ENCODE data around the gene DDA1. TPM values are rescaled to one million over a fixed set of nuclear protein-coding genes. Genes with fewer than 3 reads are reported as not detected.

The DDA1 gene
- total RNA-seq, 1 donor from 2014 or later, result 123 TPM

- TF ChIP-seq CTCF (IDR thresholded peaks at IDR 0.05; ENCODE audit: insufficient read depth, low read depth, low read length), result no peak
- no peak for TF ChIP-seq EZH2 (IDR thresholded peaks at IDR 0.05; ENCODE audit: insufficient read depth, low read length)
- Histone ChIP-seq H4K20me1 (ENCODE audit: insufficient read depth, low read length) (no peaks in the 10 kb centered on the region), H3K36me3 (ENCODE audit: insufficient read depth, low read length) (no peaks in the 10 kb centered on the region), H2AFZ (ENCODE audit: low read depth, low read length) (no peak overlapping the region), H3K4me1 (ENCODE audit: insufficient read depth, low read length) (peaks cover 5% of the 10 kb centered on the region), H3K9me3 (ENCODE audit: insufficient read depth, low read depth, low read length) (no peaks in the 10 kb centered on the region), H3K79me2 (ENCODE audit: insufficient read depth, low read length) (no peaks in the 10 kb centered on the region), H3K4me3 (ENCODE audit: insufficient read depth, low read depth, low read length) (no peak overlapping the region), H3K4me2 (ENCODE audit: low read length) (no peak overlapping the region), H3K27ac (ENCODE audit: low read depth, low read length) (no peak overlapping the region), H3K27me3 (ENCODE audit: insufficient read depth, low read length) (no peaks in the 10 kb centered on the region), H3K9ac (ENCODE audit: low read length) (no peak overlapping the region)
- Mint-ChIP-seq H3K4me3 (ENCODE audit: unreplicated experiment) (no peak overlapping the region), H3K9me3 (ENCODE audit: unreplicated experiment) (peaks cover 1% of the 10 kb centered on the region), H3K27ac (ENCODE audit: unreplicated experiment) (peak overlapping the region; percentile 62), H3K36me3 (ENCODE audit: low read depth, unreplicated experiment) (peaks cover 5% of the 10 kb centered on the region), H3K4me1 (ENCODE audit: low read depth, unreplicated experiment) (peaks cover 2% of the 10 kb centered on the region), H3K27me3 (ENCODE audit: low read depth, unreplicated experiment) (no peaks in the 10 kb centered on the region)
- FAIRE-seq (no peak), DNase-seq (ENCODE audit: low read depth) (peak; percentile 31)
Observed at GRCh38 chr19:17296273-17296672, 13.1 kb upstream of the DDA1 start.

GRCh38 chr19:17296976-17297375 is 12.4 kb upstream of the DDA1 start:
- Mint-ChIP-seq H3K9me3 (ENCODE audit: unreplicated experiment) (peaks cover 1% of the 10 kb centered on the region), H3K4me3 (ENCODE audit: unreplicated experiment) (peak overlapping the region; percentile 43), H3K27me3 (ENCODE audit: low read depth, unreplicated experiment) (no peaks in the 10 kb centered on the region), H3K4me1 (ENCODE audit: low read depth, unreplicated experiment) (peaks cover 2% of the 10 kb centered on the region), H3K36me3 (ENCODE audit: low read depth, unreplicated experiment) (peaks cover 5% of the 10 kb centered on the region), H3K27ac (ENCODE audit: unreplicated experiment) (no peak overlapping the region)
- Histone ChIP-seq H3K27ac (ENCODE audit: low read depth, low read length) (no peak overlapping the region), H4K20me1 (ENCODE audit: insufficient read depth, low read length) (no peaks in the 10 kb centered on the region), H2AFZ (ENCODE audit: low read depth, low read length) (no peak overlapping the region), H3K9ac (ENCODE audit: low read length) (no peak overlapping the region), H3K4me1 (ENCODE audit: insufficient read depth, low read length) (peaks cover 2% of the 10 kb centered on the region), H3K9me3 (ENCODE audit: insufficient read depth, low read depth, low read length) (no peaks in the 10 kb centered on the region), H3K27me3 (ENCODE audit: insufficient read depth, low read length) (no peaks in the 10 kb centered on the region), H3K36me3 (ENCODE audit: insufficient read depth, low read length) (no peaks in the 10 kb centered on the region), H3K79me2 (ENCODE audit: insufficient read depth, low read length) (no peaks in the 10 kb centered on the region), H3K4me3 (ENCODE audit: insufficient read depth, low read depth, low read length) (no peak overlapping the region), H3K4me2 (ENCODE audit: low read length) (no peak overlapping the region)
- FAIRE-seq (no peak), DNase-seq (ENCODE audit: low read depth) (no peak)
- TF ChIP-seq CTCF (IDR thresholded peaks at IDR 0.05; ENCODE audit: insufficient read depth, low read depth, low read length) (no peak), EZH2 (IDR thresholded peaks at IDR 0.05; ENCODE audit: insufficient read depth, low read length) (no peak)

GRCh38 chr19:17300992-17301619 is 8.3 kb upstream of the DDA1 start:
- peaks cover 1% of the 10 kb centered on the region for H3K9me3 Mint-ChIP-seq (ENCODE audit: unreplicated experiment)
- Histone ChIP-seq H3K4me2 (ENCODE audit: low read length) (no peak overlapping the region), H3K27me3 (ENCODE audit: insufficient read depth, low read length) (no peaks in the 10 kb centered on the region), H3K27ac (ENCODE audit: low read depth, low read length) (no peak overlapping the region), H3K9me3 (ENCODE audit: insufficient read depth, low read depth, low read length) (no peaks in the 10 kb centered on the region), H2AFZ (ENCODE audit: low read depth, low read length) (no peak overlapping the region), H3K4me1 (ENCODE audit: insufficient read depth, low read length) (peaks cover 12% of the 10 kb centered on the region), H3K4me3 (ENCODE audit: insufficient read depth, low read depth, low read length) (no peak overlapping the region), H3K36me3 (ENCODE audit: insufficient read depth, low read length) (no peaks in the 10 kb centered on the region), H3K79me2 (ENCODE audit: insufficient read depth, low read length) (peaks cover under 1% of the 10 kb centered on the region), H3K9ac (ENCODE audit: low read length) (no peak overlapping the region), H4K20me1 (ENCODE audit: insufficient read depth, low read length) (peaks cover 3% of the 10 kb centered on the region)
- no peak overlapping the region for H3K27ac Mint-ChIP-seq (ENCODE audit: unreplicated experiment)
- TF ChIP-seq CTCF (IDR thresholded peaks at IDR 0.05; ENCODE audit: insufficient read depth, low read depth, low read length), result no peak
- no peak for TF ChIP-seq EZH2 (IDR thresholded peaks at IDR 0.05; ENCODE audit: insufficient read depth, low read length)
- H3K4me3 Mint-ChIP-seq (ENCODE audit: unreplicated experiment), result no peak overlapping the region
- FAIRE-seq (no peak), DNase-seq (ENCODE audit: low read depth) (no peak)
- peaks cover 2% of the 10 kb centered on the region for H3K36me3 Mint-ChIP-seq (ENCODE audit: low read depth, unreplicated experiment)
- H3K27me3 Mint-ChIP-seq (ENCODE audit: low read depth, unreplicated experiment), result no peaks in the 10 kb centered on the region
- peaks cover 3% of the 10 kb centered on the region for H3K4me1 Mint-ChIP-seq (ENCODE audit: low read depth, unreplicated experiment)
